Astrocyte of the cerebellum (primary cell): ENCODE results near the gene SLC44A3.

Experiments
- DNase-seq: peaks from one replicate; pipeline ENCODE4 v3.0.0-alpha.2; 2011; ENCODE audit warnings: low read depth
- H3K4me3 ChIP-seq: 2 replicates; pipeline ENCODE4 v1.5.1; 2011; ENCODE audit warnings: mild to moderate bottlenecking, low read depth, low read length, moderate library complexity
- CTCF ChIP-seq: IDR thresholded peaks from 2 replicates; pipeline ENCODE4 v1.5.1; 2012; ENCODE audit warnings: low read length, low read depth, moderate library complexity, mild to moderate bottlenecking; ENCODE audit errors: missing control alignments
- in situ Hi-C: cut with HindIII; loops from 2 replicates; pipeline ENCODE4 v1.10.0; 2017; ENCODE audit warnings: low sequenced_read_pairs

Gene SLC44A3

GRCh38 chr1:94899756-94900155 lies 79.6 kb downstream of the SLC44A3 start:
- in situ Hi-C loops, result loop anchor here (25.0 kb wide), 2 partner anchors 138 to 338 kb away; partner anchors contain the start of gene RWDD3
- no peak overlapping the region for H3K4me3 ChIP-seq
- DNase-seq, result no peak
- TF ChIP-seq CTCF, result no peak

GRCh38 chr1:94901841-94902240 lies 81.7 kb downstream of the SLC44A3 start:
- TF ChIP-seq CTCF, result no peak
- no peak for DNase-seq
- in situ Hi-C loops, result loop anchor here (25.0 kb wide), 2 partner anchors 135 to 335 kb away; partner anchors contain the start of gene RWDD3
- no peak overlapping the region for H3K4me3 ChIP-seq

DNA sequence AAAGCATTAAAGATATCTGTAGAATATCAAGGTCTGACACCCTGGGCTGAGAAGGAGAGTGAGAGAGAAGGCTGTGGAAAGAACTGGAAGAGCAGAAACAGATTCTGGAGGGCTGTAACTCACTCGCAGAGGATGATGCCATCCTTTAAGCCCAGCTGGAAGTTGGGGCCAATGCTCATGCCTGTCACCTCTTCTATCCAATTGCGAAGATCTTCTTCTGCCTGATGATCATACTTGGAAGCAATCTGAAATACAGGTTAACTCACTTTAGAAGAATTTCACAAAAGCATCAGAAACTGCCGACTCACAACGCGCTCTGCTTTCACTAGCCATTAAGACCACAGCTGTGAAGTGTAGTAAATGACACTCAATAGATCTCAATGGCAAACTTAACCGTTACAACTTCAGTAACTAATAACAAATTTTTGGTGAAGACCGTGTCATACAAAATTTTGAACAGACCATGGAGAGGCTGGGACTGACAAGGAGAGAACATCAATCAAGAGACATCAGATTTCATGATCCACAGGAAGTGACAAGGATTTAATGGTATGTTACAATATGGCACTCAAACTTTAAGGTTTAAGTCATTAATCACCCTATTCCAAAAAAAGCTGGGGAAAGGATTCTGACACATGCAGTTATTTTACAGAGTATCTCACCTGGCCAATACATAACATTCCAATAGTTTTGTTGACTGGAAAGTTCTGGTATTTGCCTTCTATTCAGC lies 83.3 kb downstream of the SLC44A3 start:
- H3K4me3 ChIP-seq, result no peak overlapping the region
- TF ChIP-seq CTCF, result no peak
- no peak for DNase-seq
- in situ Hi-C loops, result loop anchor here (25.0 kb wide), 2 partner anchors 134 to 334 kb away; partner anchors contain the start of gene RWDD3

DNA sequence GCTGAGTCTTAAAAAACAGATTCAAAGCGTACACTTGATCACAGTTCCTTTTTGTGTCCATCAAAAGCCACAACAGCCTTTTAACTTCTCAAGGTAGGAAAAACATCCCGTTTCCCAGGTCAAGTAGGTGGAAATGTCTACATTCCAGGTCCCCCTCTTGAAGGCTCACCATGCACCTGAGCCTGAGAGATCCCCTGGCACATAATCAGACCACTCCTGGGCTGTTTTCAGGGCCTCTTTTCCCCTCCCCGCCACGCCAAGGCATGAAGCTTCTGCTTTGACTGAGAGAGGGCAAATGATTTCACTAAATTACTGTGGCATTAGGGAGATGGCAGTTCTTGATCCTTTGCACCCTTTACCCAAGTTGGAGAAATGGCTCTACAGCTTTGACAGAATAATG lies 85.0 kb downstream of the SLC44A3 start:
- in situ Hi-C loops, result loop anchor here (25.0 kb wide), 2 partner anchors 132 to 332 kb away; partner anchors contain the start of gene RWDD3
- no peak for TF ChIP-seq CTCF

GRCh38 chr1:94906382-94906781 lies 86.2 kb downstream of the SLC44A3 start:
- H3K4me3 ChIP-seq, result no peak overlapping the region
- in situ Hi-C loops, result loop anchor here (25.0 kb wide), 2 partner anchors 131 to 331 kb away; partner anchors contain the start of gene RWDD3

More for the DNA sequence above, 85.0 kb downstream of the SLC44A3 start:
- no peak for DNase-seq
- no peak overlapping the region for H3K4me3 ChIP-seq

GRCh38 chr1:94907136-94907535 lies 87.0 kb downstream of the SLC44A3 start:
- no peak for DNase-seq
- TF ChIP-seq CTCF, result no peak
- in situ Hi-C loops, result loop anchor here (25.0 kb wide), 2 partner anchors 130 to 330 kb away; partner anchors contain the start of gene RWDD3
- H3K4me3 ChIP-seq, result no peak overlapping the region

More at GRCh38 chr1:94906382-94906781, 86.2 kb downstream of the SLC44A3 start:
- no peak for TF ChIP-seq CTCF
- no peak for DNase-seq
